ENCODE measurements around the gene ATP10A.

ATP10A gene

GRCh38 chr15:25742776-25743547 lies 120.2 kb downstream of the ATP10A start:
- TF ChIP-seq CTCF (IDR thresholded peaks at IDR 0.05) = no peak

GRCh38 chr15:25742041-25742730 lies 120.9 kb downstream of the ATP10A start:
- TF ChIP-seq CTCF (IDR thresholded peaks at IDR 0.05) = no peak

GRCh38 chr15:25741256-25741580 lies 121.9 kb downstream of the ATP10A start:
- TF ChIP-seq CTCF (IDR thresholded peaks at IDR 0.05) = no peak

GRCh38 chr15:25740383-25741255 lies 122.5 kb downstream of the ATP10A start:
- no peak for TF ChIP-seq CTCF (IDR thresholded peaks at IDR 0.05)

- TF ChIP-seq CTCF (IDR thresholded peaks at IDR 0.05) = no peak
Measured at GRCh38 chr15:25739687-25740121, 123.4 kb downstream of the ATP10A start.

- TF ChIP-seq CTCF (IDR thresholded peaks at IDR 0.05) = no peak
Measured at GRCh38 chr15:25738171-25738965, 124.8 kb downstream of the ATP10A start.

- TF ChIP-seq CTCF (IDR thresholded peaks at IDR 0.05) = no peak
Measured at GRCh38 chr15:25737218-25737643, 125.9 kb downstream of the ATP10A start.

Measured in LNCAP (cell line).